ENCODE results near the gene HDAC7. TPM values are rescaled to one million over a fixed set of nuclear protein-coding genes. Genes with fewer than 3 reads are reported as not detected.

HDAC7 gene
- total RNA-seq, 1 donor from 2014 or later: 84.4 TPM

- H3K4me3 ChIP-seq (ENCODE audit: low read depth, low read length): no peak overlapping the region
- TF ChIP-seq CTCF (conservative IDR thresholded peaks at IDR 0.05; ENCODE audit: low read depth, low read length): no peak
- DNase-seq (ENCODE audit: low read depth): no peak
Measured at GRCh38 chr12:47746073-47746472, 73.6 kb downstream of the HDAC7 start.

GRCh38 chr12:47745485-47746041, 74.1 kb downstream of the HDAC7 start:
- DNase-seq (ENCODE audit: low read depth): no peak
- no peak for TF ChIP-seq CTCF (conservative IDR thresholded peaks at IDR 0.05; ENCODE audit: low read depth, low read length)
- H3K4me3 ChIP-seq (ENCODE audit: low read depth, low read length): no peak overlapping the region

GRCh38 chr12:47744778-47745436, 74.8 kb downstream of the HDAC7 start:
- H3K4me3 ChIP-seq (ENCODE audit: low read depth, low read length): no peak overlapping the region
- TF ChIP-seq CTCF (conservative IDR thresholded peaks at IDR 0.05; ENCODE audit: low read depth, low read length): no peak
- no peak for DNase-seq (ENCODE audit: low read depth)

- TF ChIP-seq CTCF (conservative IDR thresholded peaks at IDR 0.05; ENCODE audit: low read depth, low read length): peak; percentile 62
- DNase-seq (ENCODE audit: low read depth): no peak
- H3K4me3 ChIP-seq (ENCODE audit: low read depth, low read length): no peak overlapping the region
Measured at GRCh38 chr12:47744005-47744651, 75.6 kb downstream of the HDAC7 start.

- no peak for TF ChIP-seq CTCF (conservative IDR thresholded peaks at IDR 0.05; ENCODE audit: low read depth, low read length)
- no peak for DNase-seq (ENCODE audit: low read depth)
- H3K4me3 ChIP-seq (ENCODE audit: low read depth, low read length): no peak overlapping the region
Measured at GRCh38 chr12:47743311-47743860, 76.3 kb downstream of the HDAC7 start.

- DNase-seq (ENCODE audit: low read depth): no peak
- peak; percentile 98 for TF ChIP-seq CTCF (conservative IDR thresholded peaks at IDR 0.05; ENCODE audit: low read depth, low read length)
- H3K4me3 ChIP-seq (ENCODE audit: low read depth, low read length): no peak overlapping the region
Measured at GRCh38 chr12:47742253-47742825, 77.4 kb downstream of the HDAC7 start.

Data from epithelial cell of proximal tubule (primary cell).